ENCODE measurements around the gene PBXIP1.
"Not testable (repeated sequence)": the region's sequence is repeated elsewhere in the genome, so short reads cannot be mapped to it uniquely, and the experiment has no call there.

Gene PBXIP1

GRCh38 chr1:154955718-154956543 lies at the start of gene PBXIP1:
PBXIP1 (minus strand) TSS chr1:154956099; CDS start chr1:154953721, 2,378 bp downstream.
- DNase-seq (ENCODE audit: low read depth in 4 of 4, low spot score in 1 of 4): peak in 3 of 4 experiments; percentile 49 to 69 (median 52)

- no peak for DNase-seq (ENCODE audit: low read depth in 4 of 4, low spot score in 1 of 4)
These were observed 49.4 kb upstream of the PBXIP1 start for GRCh38 chr1:155005076-155006011.

GRCh38 chr1:155004352-155005075 lies 48.6 kb upstream of the PBXIP1 start:
- no peak for DNase-seq (ENCODE audit: low read depth in 4 of 4, low spot score in 1 of 4)

- DNase-seq (ENCODE audit: low read depth in 4 of 4, low spot score in 1 of 4): no peak
These were observed 48.0 kb upstream of the PBXIP1 start for GRCh38 chr1:155003766-155004351.

GRCh38 chr1:155003227-155003765 lies 47.4 kb upstream of the PBXIP1 start:
- no peak for DNase-seq (ENCODE audit: low read depth in 4 of 4, low spot score in 1 of 4)

- no peak for DNase-seq (ENCODE audit: low read depth in 4 of 4, low spot score in 1 of 4)
These were observed 46.7 kb upstream of the PBXIP1 start, which contains the start of gene ZBTB7B for GRCh38 chr1:155002464-155003226. ZBTB7B (plus strand) TSS chr1:155002802; CDS start chr1:155014661, 11,859 bp downstream.

- peak; percentile 94 to 100 (median 97) for DNase-seq (ENCODE audit: low read depth in 4 of 4, low spot score in 1 of 4)
These were observed 46.0 kb upstream of the PBXIP1 start for GRCh38 chr1:155001675-155002463.

GRCh38 chr1:155001425-155001674 lies 45.5 kb upstream of the PBXIP1 start:
- no peak for DNase-seq (ENCODE audit: low read depth in 4 of 4, low spot score in 1 of 4)

- peak in 2 of 4 experiments; percentile 73 to 86 for DNase-seq (ENCODE audit: low read depth in 4 of 4, low spot score in 1 of 4)
These were observed 45.0 kb upstream of the PBXIP1 start for GRCh38 chr1:155000726-155001424.

- DNase-seq (ENCODE audit: low read depth in 4 of 4, low spot score in 1 of 4): no peak
These were observed 44.5 kb upstream of the PBXIP1 start for GRCh38 chr1:155000411-155000725.

- peak in 2 of 4 experiments; percentile 50 to 72 for DNase-seq (ENCODE audit: low read depth in 4 of 4, low spot score in 1 of 4)
These were observed 43.9 kb upstream of the PBXIP1 start for GRCh38 chr1:154999571-155000410.

GRCh38 chr1:154998818-154999570 lies 43.1 kb upstream of the PBXIP1 start:
- peak in 2 of 4 experiments; percentile 60 to 76 for DNase-seq (ENCODE audit: low read depth in 4 of 4, low spot score in 1 of 4)

- no peak for DNase-seq (ENCODE audit: low read depth in 4 of 4, low spot score in 1 of 4)
These were observed 42.4 kb upstream of the PBXIP1 start for GRCh38 chr1:154998201-154998780.

GRCh38 chr1:154996966-154997701 lies 41.2 kb upstream of the PBXIP1 start:
- no peak for DNase-seq (ENCODE audit: low read depth in 4 of 4, low spot score in 1 of 4)

- DNase-seq (ENCODE audit: low read depth in 4 of 4, low spot score in 1 of 4): not testable (repeated sequence)
These were observed 39.5 kb upstream of the PBXIP1 start for GRCh38 chr1:154995301-154995983.

Measured in stimulated activated CD4-positive, alpha-beta T cell treated with anti-CD3 and anti-CD28 coated beads, Interleukin-1b, Interleukin-23, amount 100 ng/mL, for 24 hours (primary cell).